ENCODE data around the gene DPY19L1. TPM values are rescaled to one million over a fixed set of nuclear protein-coding genes. Genes with fewer than 3 reads are reported as not detected.
"Not testable (repeated sequence)": the region's sequence is repeated elsewhere in the genome, so short reads cannot be mapped to it uniquely, and the experiment has no call there.

DPY19L1 gene
- total RNA-seq, 1 experiment from 2014 or later = 32.8 TPM

DNA sequence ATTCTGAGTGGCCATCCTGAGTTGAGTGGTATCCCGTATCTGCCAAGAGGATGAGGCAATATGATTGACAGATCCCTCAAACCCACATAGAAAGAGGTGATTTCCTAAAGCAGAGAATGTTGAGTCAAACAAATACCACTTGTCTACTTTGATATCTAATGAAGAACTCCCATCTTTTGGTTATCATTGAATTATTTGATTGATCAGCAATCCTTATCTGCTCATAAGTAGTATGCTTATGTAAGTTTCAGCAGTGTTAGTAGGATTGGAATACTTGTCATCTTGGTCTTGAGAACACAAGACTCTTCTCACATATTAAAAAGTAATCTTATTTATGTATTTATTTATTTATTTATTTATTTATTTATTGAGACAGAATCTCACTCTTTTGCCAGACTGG lies 147.3 kb downstream of the DPY19L1 start:
- ChIA-PET CTCF (no interaction called here), POLR2A (ENCODE audit: unreplicated experiment) (no interaction called here)
- no peak overlapping the region for H3K4me3 ChIP-seq

DNA sequence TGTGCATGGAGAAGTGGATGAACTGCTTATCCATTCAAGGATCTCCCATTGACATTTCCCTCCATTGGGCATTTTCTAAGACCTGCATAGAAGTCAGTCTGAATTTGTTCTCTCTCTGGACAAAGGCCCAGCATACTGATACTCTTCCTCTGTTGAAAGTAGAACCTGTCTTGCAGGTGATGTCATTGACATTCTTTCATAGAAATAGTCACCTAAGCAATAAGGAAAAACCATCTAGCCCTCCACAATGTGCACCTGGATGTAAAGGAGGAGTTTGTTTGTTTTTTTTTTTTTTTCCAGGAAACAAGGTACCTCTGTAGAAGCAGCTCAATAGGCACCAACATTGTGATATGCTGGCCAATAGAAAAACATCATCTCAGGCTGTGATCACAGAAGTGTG lies 150.4 kb downstream of the DPY19L1 start:
- Histone ChIP-seq H3K9me3 (ENCODE audit: insufficient read depth, low read depth) (peaks cover 20% of the 10 kb centered on the region), H3K79me2 (ENCODE audit: low read depth) (no peaks in the 10 kb centered on the region), H3K27me3 (ENCODE audit: insufficient read depth, low read depth) (no peaks in the 10 kb centered on the region), H3K4me1 (replicated peaks; ENCODE audit: insufficient read depth) (peaks cover 12% of the 10 kb centered on the region), H3K36me3 (ENCODE audit: low read depth) (no peaks in the 10 kb centered on the region), H3K4me2 (no peak overlapping the region), H2AFZ (no peak overlapping the region), H3K4me3 (no peak overlapping the region), H3F3A (ENCODE audit: insufficient read depth, low read depth) (peaks cover 9% of the 10 kb centered on the region; the same call in 1 of the 2 replicates), H3K9me2 (ENCODE audit: insufficient read depth) (no peaks in the 10 kb centered on the region), H4K20me1 (ENCODE audit: insufficient read depth) (no peaks in the 10 kb centered on the region), H3K27ac (no peak overlapping the region)
- ChIA-PET POLR2A (ENCODE audit: unreplicated experiment) (no interaction called here), CTCF (interaction anchor here (0.6 kb wide), 1 partner anchor 758 kb away, joined by 11 read pairs; no protein-coding TSS in a partner anchor)
- no peak for TF ChIP-seq EZH2 (IDR thresholded peaks at IDR 0.05; ENCODE audit: low read depth)
- TF ChIP-seq, protein P1, sequence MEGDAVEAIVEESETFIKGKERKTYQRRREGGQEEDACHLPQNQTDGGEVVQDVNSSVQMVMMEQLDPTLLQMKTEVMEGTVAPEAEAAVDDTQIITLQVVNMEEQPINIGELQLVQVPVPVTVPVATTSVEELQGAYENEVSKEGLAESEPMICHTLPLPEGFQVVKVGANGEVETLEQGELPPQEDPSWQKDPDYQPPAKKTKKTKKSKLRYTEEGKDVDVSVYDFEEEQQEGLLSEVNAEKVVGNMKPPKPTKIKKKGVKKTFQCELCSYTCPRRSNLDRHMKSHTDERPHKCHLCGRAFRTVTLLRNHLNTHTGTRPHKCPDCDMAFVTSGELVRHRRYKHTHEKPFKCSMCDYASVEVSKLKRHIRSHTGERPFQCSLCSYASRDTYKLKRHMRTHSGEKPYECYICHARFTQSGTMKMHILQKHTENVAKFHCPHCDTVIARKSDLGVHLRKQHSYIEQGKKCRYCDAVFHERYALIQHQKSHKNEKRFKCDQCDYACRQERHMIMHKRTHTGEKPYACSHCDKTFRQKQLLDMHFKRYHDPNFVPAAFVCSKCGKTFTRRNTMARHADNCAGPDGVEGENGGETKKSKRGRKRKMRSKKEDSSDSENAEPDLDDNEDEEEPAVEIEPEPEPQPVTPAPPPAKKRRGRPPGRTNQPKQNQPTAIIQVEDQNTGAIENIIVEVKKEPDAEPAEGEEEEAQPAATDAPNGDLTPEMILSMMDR (conservative IDR thresholded peaks at IDR 0.05) = no peak
- peak in 1 of 2 experiments; percentile 52 for DNase-seq
- intact Hi-C loops (cut with micrococcal nuclease; ENCODE audit: unreplicated experiment) = no loop called here
- no TSS peak for BruUV-seq (replicated peaks)

More for the DNA sequence above, 147.3 kb downstream of the DPY19L1 start:
- Histone ChIP-seq H4K20me1 (ENCODE audit: insufficient read depth) (no peaks in the 10 kb centered on the region), H3K27me3 (ENCODE audit: insufficient read depth, low read depth) (no peaks in the 10 kb centered on the region), H3K36me3 (ENCODE audit: low read depth) (no peaks in the 10 kb centered on the region), H3K4me2 (no peak overlapping the region), H2AFZ (no peak overlapping the region), H3K9me2 (ENCODE audit: insufficient read depth) (no peaks in the 10 kb centered on the region), H3K27ac (no peak overlapping the region), H3K79me2 (ENCODE audit: low read depth) (no peaks in the 10 kb centered on the region), H3K9me3 (ENCODE audit: insufficient read depth, low read depth) (0 out of 2 replicates have a peak, but pooled peaks cover 7% of the 10 kb centered on the region), H3F3A (ENCODE audit: insufficient read depth, low read depth) (peaks cover 9% of the 10 kb centered on the region; the same call in 1 of the 2 replicates), H3K4me1 (replicated peaks; ENCODE audit: insufficient read depth) (peaks cover 14% of the 10 kb centered on the region)
- intact Hi-C loops (cut with micrococcal nuclease; ENCODE audit: unreplicated experiment) = no loop called here
- TF ChIP-seq EZH2 (IDR thresholded peaks at IDR 0.05; ENCODE audit: low read depth) = no peak
- TF ChIP-seq, protein P1 (conservative IDR thresholded peaks at IDR 0.05) = no peak
- no TSS peak for BruUV-seq (replicated peaks)
- no peak for DNase-seq

DNA sequence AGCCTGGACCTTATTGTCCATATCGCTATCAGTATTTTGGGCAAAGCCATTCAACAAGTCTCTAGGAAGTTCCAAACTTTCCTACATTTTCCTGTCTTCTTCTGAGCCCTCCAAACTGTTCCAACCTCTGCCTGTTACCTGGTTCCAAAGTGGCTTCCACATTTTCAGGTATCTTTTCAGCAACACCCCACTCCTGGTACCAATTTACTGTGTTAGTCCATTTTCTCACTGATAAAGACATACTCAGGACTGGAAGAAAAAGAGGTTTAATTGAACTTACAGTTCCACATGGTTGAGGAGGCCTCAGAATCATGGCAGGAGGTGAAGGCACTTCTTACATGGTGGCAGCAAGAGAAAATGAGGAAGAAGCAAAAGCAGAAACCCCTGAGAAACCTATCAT lies 153.4 kb downstream of the DPY19L1 start:
- H2AFZ ChIP-seq; H3F3A ChIP-seq (ENCODE audit: insufficient read depth, low read depth); DNase-seq; BruUV-seq (replicated peaks); H4K20me1 ChIP-seq (ENCODE audit: insufficient read depth); H3K4me3 ChIP-seq; H3K4me1 ChIP-seq (replicated peaks; ENCODE audit: insufficient read depth); CTCF ChIA-PET; H3K27me3 ChIP-seq (ENCODE audit: insufficient read depth, low read depth); H3K79me2 ChIP-seq (ENCODE audit: low read depth); H3K9me2 ChIP-seq (ENCODE audit: insufficient read depth); POLR2A ChIA-PET (ENCODE audit: unreplicated experiment); H3K4me2 ChIP-seq; intact Hi-C loops (cut with micrococcal nuclease; ENCODE audit: unreplicated experiment); H3K27ac ChIP-seq; H3K36me3 ChIP-seq (ENCODE audit: low read depth): not testable (repeated sequence)
- H3K9me3 ChIP-seq (ENCODE audit: insufficient read depth, low read depth) = peaks cover 20% of the 10 kb centered on the region

DNA sequence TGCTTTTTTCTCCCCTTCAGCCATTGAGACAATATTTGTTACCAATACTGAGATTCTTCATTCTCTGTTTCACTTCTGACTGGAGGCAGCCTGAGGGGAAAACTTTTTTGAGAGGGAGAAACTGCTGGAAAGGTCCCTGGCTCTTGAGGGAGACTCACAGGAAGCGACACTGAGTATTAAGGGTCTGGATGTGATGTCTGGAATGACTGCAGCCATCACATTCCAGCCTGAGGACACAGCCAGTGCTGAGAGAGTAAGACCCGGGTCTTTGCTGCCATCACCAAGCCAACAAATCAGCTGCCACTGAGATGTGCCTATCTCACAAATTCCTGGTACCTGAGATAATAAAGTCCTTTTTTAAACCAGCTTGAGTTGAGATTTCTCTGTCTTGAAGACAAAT lies 157.4 kb downstream of the DPY19L1 start:
- CTCF ChIA-PET = no interaction called here

DNA sequence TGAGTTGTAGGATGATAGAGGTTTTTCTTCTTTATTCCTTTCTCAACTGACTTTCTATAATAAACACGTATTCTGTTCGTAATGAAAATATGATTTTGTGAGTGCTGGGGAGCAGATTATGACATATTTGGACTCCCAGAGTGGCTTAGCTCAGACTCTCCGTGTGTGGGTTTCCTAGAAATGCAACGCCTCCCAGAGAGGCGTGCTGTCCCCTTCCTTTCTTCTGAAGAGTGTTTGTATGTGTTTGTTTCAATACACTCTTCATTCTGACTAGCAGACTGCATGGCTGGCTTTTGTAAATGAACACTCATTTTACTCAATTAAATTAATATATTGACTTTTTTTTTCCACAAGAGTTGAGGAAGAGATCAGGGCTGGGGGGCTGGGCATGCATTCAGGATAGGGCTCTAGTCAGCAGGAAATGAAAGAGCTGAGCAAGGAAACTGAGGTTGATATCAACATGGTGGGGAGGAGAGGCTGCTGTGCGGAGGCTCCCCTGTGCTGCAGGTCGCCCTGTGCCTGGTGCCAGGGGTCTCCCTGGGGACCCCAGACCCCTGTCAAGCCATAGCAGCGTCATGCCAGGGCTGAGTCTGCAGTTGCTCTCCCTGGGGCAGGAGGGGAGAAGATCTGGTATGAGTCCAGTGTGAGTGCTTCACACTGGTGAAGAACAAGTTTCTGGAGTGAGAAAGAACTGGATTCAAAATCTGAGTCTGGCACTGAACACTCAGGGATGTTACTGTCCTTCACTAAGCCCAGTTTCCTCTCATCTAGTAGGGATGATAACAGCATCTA lies 158.1 kb downstream of the DPY19L1 start:
- POLR2A ChIA-PET (ENCODE audit: unreplicated experiment) = interaction anchor here (0.6 kb wide), 1 partner anchor 1816 kb away, joined by 3 read pairs; the partner anchor contains the start of gene NT5C3A
- H3F3A ChIP-seq (ENCODE audit: insufficient read depth, low read depth); H3K4me2 ChIP-seq; H3K9me2 ChIP-seq (ENCODE audit: insufficient read depth); H3K4me1 ChIP-seq (replicated peaks; ENCODE audit: insufficient read depth); DNase-seq; H3K4me3 ChIP-seq; H3K36me3 ChIP-seq (ENCODE audit: low read depth); H4K20me1 ChIP-seq (ENCODE audit: insufficient read depth); H3K27ac ChIP-seq; BruUV-seq (replicated peaks); H3K27me3 ChIP-seq (ENCODE audit: insufficient read depth, low read depth); CTCF ChIA-PET; intact Hi-C loops (cut with micrococcal nuclease; ENCODE audit: unreplicated experiment); H3K79me2 ChIP-seq (ENCODE audit: low read depth); H2AFZ ChIP-seq: not testable (repeated sequence)
- H3K9me3 ChIP-seq (ENCODE audit: insufficient read depth, low read depth) = peaks cover 14% of the 10 kb centered on the region

More for the DNA sequence above, 157.4 kb downstream of the DPY19L1 start:
- Histone ChIP-seq H3K27ac (no peak overlapping the region), H3K9me2 (ENCODE audit: insufficient read depth) (no peaks in the 10 kb centered on the region), H4K20me1 (ENCODE audit: insufficient read depth) (no peaks in the 10 kb centered on the region), H3F3A (ENCODE audit: insufficient read depth, low read depth) (no peaks in the 10 kb centered on the region), H3K4me3 (no peak overlapping the region), H3K36me3 (ENCODE audit: low read depth) (no peaks in the 10 kb centered on the region), H3K9me3 (ENCODE audit: insufficient read depth, low read depth) (peaks cover 14% of the 10 kb centered on the region), H3K79me2 (ENCODE audit: low read depth) (no peaks in the 10 kb centered on the region), H3K4me2 (no peak overlapping the region), H3K27me3 (ENCODE audit: insufficient read depth, low read depth) (no peaks in the 10 kb centered on the region), H3K4me1 (replicated peaks; ENCODE audit: insufficient read depth) (no peaks in the 10 kb centered on the region), H2AFZ (no peak overlapping the region)
- POLR2A ChIA-PET (ENCODE audit: unreplicated experiment) = no interaction called here
- DNase-seq = no peak
- TF ChIP-seq, protein P1 (conservative IDR thresholded peaks at IDR 0.05) = no peak
- TF ChIP-seq EZH2 (IDR thresholded peaks at IDR 0.05; ENCODE audit: low read depth) = no peak
- no TSS peak for BruUV-seq (replicated peaks)
- intact Hi-C loops (cut with micrococcal nuclease; ENCODE audit: unreplicated experiment) = no loop called here

Data from PC-9 (cell line).